BJ (cell line): ENCODE data around the gene GFOD1. TPM values are rescaled to one million over a fixed set of nuclear protein-coding genes. Genes with fewer than 3 reads are reported as not detected.
"Not testable (repeated sequence)": the region's sequence is repeated elsewhere in the genome, so short reads cannot be mapped to it uniquely, and the experiment has no call there.

Source experiments
- CTCF ChIA-PET: fragments of 350-600 bp; formaldehyde crosslinking; extraction: SDS; loops from one replicate; lab custom pipeline; 2021; ENCODE audit warnings: antibody characterized with exemption, inconsistent platforms; lab: Yijun Ruan, JAX
- POLR2A ChIA-PET: fragments of 300-600 bp; sonication (Branson Sonifier 250); formaldehyde crosslinking; extraction: SDS; loops from one replicate; lab custom pipeline; 2021; ENCODE audit warnings: antibody characterized with exemption; lab: Charles Lee
- DNase-seq: peaks from one replicate; pipeline ENCODE4 v3.0.0-alpha.2; 2011; ENCODE audit warnings: low read depth
- H3K27me3 ChIP-seq: 2 replicates; pipeline ENCODE4 v1.6.0; 2011; ENCODE audit warnings: low read length; ENCODE audit not compliant: control insufficient read depth, insufficient read depth
- H3K36me3 ChIP-seq: 2 replicates; pipeline ENCODE4 v1.5.1; 2011; ENCODE audit warnings: low read length; ENCODE audit not compliant: control insufficient read depth, insufficient read depth
- H3K4me3 ChIP-seq: 2 replicates; pipeline ENCODE4 v1.5.1; 2011; ENCODE audit warnings: low read depth, mild to moderate bottlenecking, control low read depth, low read length
- polyA plus RNA-seq: library from polyadenylated mRNA; depleted of rRNA; stranded (reverse); fragments of >200 nt; gene quantifications from 2 replicates; pipeline ENCODE4 v1.2.3, GENCODE V29; 2011
- TF ChIP-seq, protein P1 (sequence below): IDR thresholded peaks from 2 replicates; pipeline ENCODE4 v1.5.1; 2011; ENCODE audit warnings: low read depth, mild to moderate bottlenecking, control low read depth, inconsistent platforms, low read length, moderate library complexity; ENCODE audit not compliant: insufficient read depth

The GFOD1 gene
- polyA plus RNA-seq, 1 experiment = 0.76 TPM

DNA sequence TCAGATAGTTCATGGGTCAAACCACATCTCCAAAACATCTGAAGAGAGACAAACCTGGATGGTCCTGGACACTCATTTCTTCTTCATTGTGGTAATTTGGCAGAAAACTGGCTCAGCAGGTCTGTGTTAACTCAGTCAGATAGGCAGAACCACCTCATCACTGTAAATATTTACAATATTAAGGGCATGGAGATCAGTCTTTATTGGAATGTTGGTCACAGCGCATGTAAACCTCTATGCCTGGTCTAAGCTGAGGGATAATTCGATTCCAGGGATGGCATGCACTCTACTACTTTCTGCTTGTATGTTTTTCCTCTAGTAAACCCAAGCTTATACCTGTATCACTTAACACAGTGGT, 155.1 kb downstream of the GFOD1 start:
- ChIA-PET POLR2A (no interaction called here), CTCF (interaction anchor here (0.6 to 8.5 kb wide), 12 partner anchors 16 to 429 kb away, joined by 3 to 147 read pairs (median 4); no protein-coding TSS in a partner anchor)

DNA sequence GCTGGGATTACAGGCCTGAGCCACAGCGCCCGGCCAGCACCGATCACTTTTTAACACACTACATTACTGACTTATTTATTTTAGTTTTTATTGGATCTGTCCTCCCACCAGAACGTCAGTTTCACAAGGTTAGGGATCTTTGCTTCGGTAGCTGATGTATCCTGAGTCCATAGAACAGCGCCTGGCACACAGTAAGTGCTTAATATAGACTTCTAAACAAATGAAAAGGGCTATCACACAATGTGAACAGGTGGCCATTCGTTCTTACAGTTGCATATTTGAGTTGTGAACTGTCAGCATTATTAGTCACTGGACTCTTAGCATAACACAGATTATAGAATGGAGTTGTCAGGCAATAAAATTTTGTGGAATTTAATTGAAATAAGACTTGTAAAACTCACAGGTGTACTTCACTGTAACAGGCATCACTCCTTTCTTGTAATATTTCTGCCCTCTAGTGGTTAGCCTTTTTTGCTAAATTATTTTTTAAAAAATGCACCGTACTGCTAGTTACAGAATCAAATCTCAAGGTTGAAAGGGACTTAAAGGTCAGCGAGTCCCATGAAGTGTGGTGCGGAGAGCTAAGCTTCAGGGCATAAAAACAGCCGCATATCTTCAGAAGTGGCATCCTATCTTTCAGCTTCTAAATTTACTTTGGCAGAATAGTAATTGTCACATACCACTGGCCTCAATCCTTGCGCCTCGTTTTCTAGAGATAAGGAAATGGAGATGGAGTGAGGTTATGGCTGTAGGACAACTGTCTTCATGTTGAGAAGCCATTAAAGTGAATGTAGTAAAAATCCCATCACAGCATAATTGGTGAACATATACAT, 155.7 kb downstream of the GFOD1 start:
- no peaks in the 10 kb centered on the region for H3K27me3 ChIP-seq
- TF ChIP-seq, protein P1, sequence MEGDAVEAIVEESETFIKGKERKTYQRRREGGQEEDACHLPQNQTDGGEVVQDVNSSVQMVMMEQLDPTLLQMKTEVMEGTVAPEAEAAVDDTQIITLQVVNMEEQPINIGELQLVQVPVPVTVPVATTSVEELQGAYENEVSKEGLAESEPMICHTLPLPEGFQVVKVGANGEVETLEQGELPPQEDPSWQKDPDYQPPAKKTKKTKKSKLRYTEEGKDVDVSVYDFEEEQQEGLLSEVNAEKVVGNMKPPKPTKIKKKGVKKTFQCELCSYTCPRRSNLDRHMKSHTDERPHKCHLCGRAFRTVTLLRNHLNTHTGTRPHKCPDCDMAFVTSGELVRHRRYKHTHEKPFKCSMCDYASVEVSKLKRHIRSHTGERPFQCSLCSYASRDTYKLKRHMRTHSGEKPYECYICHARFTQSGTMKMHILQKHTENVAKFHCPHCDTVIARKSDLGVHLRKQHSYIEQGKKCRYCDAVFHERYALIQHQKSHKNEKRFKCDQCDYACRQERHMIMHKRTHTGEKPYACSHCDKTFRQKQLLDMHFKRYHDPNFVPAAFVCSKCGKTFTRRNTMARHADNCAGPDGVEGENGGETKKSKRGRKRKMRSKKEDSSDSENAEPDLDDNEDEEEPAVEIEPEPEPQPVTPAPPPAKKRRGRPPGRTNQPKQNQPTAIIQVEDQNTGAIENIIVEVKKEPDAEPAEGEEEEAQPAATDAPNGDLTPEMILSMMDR = peak; percentile 60
- DNase-seq = no peak
- ChIA-PET POLR2A (no interaction called here), CTCF (interaction anchor here (0.7 to 8.5 kb wide), 18 partner anchors 16 to 428 kb away, joined by 3 to 147 read pairs (median 4); no protein-coding TSS in a partner anchor)
- no peaks in the 10 kb centered on the region for H3K36me3 ChIP-seq
- no peak overlapping the region for H3K4me3 ChIP-seq

More for the DNA sequence above, 155.1 kb downstream of the GFOD1 start:
- Histone ChIP-seq H3K4me3 (no peak overlapping the region), H3K27me3 (no peaks in the 10 kb centered on the region), H3K36me3 (no peaks in the 10 kb centered on the region)
- DNase-seq = no peak
- TF ChIP-seq, protein P1 = no peak

DNA sequence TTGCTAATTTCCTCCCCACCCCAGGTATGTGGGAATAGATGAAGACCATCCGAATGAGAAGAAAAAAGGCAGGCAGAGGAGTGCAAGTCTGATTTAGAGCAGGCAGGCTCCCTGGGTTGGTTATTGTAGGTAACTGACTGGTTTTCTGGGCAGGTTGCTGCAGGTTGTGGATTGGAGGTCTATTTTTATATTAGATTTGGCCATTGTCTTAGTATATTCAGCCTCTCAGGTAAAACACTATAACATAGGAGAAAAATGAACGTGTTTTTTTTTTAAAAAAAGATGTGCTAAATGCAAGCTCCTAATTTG, 158.6 kb downstream of the GFOD1 start:
- no peaks in the 10 kb centered on the region for H3K27me3 ChIP-seq
- H3K36me3 ChIP-seq = no peaks in the 10 kb centered on the region
- POLR2A ChIA-PET = no interaction called here
- CTCF ChIA-PET = interaction anchor here (1.8 to 8.5 kb wide), 4 partner anchors 134 to 421 kb away, joined by 7 to 147 read pairs (median 49); partner anchors contain the start of gene SIRT5
- H3K4me3 ChIP-seq = peak overlapping the region; percentile 95
- TF ChIP-seq, protein P1 = no peak
- no peak for DNase-seq

DNA sequence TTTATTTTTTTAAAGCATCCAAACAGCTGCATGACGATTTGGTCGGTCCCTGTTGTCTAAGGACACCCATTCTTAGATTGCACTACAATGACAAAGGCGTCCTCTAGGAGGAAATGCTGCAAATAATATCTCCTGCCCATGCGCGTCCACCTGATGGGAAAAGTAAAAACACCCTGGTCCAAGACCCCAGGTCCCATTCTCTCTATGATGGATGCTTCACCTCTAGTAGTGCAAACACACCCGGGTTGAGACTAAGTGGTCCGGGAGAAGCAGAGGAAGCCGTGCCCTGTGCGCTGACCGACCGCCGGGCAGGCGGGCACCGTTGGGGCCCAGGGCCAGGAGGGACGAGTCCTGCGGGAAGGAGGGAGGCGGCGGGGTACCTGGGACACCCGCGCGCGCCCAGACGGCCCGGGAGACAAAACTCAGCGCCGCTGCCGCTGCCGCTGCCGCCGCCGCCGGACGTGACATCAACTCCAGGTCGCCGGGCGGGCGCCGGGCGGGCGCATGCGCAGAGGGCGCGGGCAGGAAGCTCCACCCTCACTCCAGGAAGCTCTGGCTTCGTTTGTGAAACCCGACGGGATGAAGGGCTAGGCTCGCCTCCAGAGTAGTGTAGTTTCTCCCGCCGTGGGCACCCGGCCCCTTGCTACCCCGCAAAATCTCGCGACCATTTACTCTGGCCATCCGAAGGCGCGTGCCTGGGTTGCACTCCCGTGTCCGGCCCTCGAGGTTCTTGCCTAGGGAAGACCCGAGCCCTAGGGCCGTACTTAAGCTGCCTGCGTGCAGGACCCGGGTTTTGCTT, 159.1 kb downstream of the GFOD1 start, which contains the start of gene TBC1D7:
Gene TBC1D7 (minus strand): TSS at position 462 of the 799 bp plus-strand sequence. CDS start 1,639 bp downstream, outside the sequence.
- Histone ChIP-seq H3K36me3 (peaks cover 1% of the 10 kb centered on the region; the same call in 1 of the 2 replicates), H3K27me3 (no peaks in the 10 kb centered on the region), H3K4me3 (peak within 1 kb of the TSS; percentile 95)
- DNase-seq = peak; percentile 57
- TF ChIP-seq, protein P1 = peak; percentile 26; the same call in 1 of the 2 replicates
- ChIA-PET CTCF (interaction anchor here (0.8 to 8.5 kb wide), 6 partner anchors 50 to 421 kb away, joined by 3 to 147 read pairs (median 9); partner anchors contain the start of gene SIRT5), POLR2A (interaction anchor here (0.7 kb wide), 1 partner anchor 122 kb away, joined by 3 read pairs; no protein-coding TSS in a partner anchor)

DNA sequence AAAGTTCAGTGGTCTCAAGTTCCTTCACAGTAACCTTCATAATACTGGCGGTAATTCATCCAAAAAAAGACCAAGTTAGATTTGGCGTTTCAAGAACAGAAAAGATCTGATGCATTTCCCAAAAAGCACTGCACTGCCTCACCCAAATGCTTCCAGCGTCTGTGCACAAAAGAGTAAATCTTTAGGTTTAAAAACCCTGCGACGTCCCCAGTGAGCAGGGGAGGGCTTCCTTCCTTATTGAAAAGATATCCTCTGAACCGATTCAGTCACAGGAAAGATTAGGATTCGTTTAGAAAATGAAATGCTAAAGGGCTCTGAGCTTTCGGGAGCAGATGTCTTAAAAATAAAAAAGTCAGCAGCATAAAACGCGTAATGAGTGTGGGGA, 159.7 kb downstream of the GFOD1 start:
- peak overlapping the region; percentile 95 for H3K4me3 ChIP-seq
- CTCF ChIA-PET = interaction anchor here (0.8 to 8.5 kb wide), 6 partner anchors 49 to 420 kb away, joined by 3 to 147 read pairs (median 9); partner anchors contain the start of gene SIRT5
- TF ChIP-seq, protein P1 = no peak
- POLR2A ChIA-PET = no interaction called here
- DNase-seq = no peak
- no peaks in the 10 kb centered on the region for H3K27me3 ChIP-seq
- peaks cover 1% of the 10 kb centered on the region; the same call in 1 of the 2 replicates for H3K36me3 ChIP-seq

DNA sequence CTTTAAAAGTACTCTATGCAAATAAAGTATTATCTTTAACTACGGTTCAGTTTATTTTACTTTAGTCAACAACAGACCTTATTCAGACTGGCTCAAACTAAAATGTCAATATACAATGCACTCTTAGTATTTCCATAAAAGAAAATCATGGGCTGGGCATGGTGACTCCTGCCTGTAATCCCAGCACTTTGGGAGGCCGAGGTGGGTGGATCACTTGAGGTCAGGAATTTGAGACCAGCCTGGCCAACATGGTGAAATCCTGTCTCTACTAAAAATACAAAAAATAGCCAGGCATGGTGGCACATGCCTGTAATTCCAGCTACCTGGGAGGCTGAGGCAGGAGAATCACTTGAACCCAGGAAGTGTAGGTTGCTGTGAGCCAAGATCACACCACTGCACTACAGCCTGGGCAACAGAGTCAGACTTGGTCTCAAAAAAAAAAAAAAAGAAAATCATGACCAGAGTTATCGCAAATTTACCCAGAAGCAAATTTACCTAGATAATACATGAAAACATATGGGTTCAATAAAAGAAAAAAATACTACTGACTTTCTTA, 161.3 kb downstream of the GFOD1 start:
- H3K36me3 ChIP-seq, CTCF ChIA-PET, POLR2A ChIA-PET, H3K27me3 ChIP-seq, H3K4me3 ChIP-seq, DNase-seq: not testable (repeated sequence)
